Measurements from ENCODE around the gene BPIFB2. TPM values are rescaled to one million over a fixed set of nuclear protein-coding genes. Genes with fewer than 3 reads are reported as not detected.

The BPIFB2 gene
- polyA plus RNA-seq, 1 donor: not detected

DNA sequence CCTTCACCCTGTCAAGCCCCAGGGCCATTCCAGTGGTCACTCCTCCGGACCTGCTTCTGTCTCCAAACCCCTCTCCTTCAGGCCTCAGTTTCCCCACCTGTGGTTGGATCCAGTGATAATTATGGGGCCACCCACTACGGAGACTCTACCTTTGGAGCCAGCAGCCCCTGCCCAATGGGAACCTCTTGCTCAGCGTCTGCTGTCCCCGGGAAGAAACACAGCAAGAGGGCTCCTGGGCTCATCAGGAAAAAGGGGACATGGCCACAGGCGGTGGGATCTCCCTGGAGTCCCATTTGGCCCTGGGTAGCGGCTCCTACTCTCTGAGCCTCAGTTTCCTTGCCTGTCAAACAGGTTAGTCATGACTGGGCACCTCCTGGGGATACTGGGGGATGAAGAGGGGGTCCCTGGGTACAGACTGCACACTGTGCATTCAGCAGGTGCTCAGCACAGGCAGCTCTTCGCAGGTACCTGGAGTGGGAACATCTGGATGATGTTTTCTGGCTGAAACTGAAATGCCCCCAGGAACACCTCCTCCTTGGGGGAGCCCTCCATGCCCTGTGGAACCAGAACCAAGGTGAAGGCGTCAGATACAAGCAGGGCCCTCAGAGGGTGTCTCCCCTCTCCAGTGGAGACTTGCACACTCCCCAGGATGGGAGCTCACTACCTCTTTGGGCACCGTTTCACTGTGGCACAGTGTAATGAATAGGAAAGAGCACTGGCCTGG, 22.7 kb upstream of the BPIFB2 start:
- DNase-seq: no peak

- DNase-seq: no peak
Measured at GRCh38 chr20:32985596-32985995, 21.9 kb upstream of the BPIFB2 start.

DNA sequence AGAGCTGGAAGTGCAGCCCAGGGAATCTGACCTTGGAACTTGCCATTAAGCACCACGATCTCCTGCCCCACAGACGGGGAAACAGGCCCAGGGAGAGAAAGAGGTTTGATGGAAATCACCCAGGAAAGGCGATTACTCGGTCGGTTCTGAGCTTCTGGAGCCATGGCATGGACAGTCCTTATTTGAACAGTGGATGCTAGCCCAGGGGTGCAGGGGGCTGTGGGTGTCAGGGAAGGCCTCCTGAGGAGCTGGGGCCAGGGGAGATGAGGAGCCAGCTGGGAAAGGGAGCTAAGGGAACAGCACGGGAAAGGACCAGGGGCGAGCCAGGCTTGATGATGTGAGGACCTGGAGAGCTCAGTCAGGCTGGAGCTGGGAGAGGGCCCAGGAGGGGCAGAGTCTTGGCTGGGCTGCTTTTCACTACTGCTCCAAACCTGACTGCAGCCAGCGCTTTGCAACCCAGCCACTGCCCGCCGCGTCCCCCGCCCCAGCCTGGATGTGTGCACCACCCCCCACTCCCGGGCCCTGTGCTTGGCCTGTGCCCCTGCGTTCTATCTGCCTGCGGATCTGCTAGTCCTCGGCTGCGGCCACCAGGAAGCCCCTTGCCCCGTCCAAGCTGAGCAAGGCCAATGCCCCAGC, 21.1 kb upstream of the BPIFB2 start:
- no peak for DNase-seq

GRCh38 chr20:32987044-32987825, 20.3 kb upstream of the BPIFB2 start:
- no peak for DNase-seq

DNA sequence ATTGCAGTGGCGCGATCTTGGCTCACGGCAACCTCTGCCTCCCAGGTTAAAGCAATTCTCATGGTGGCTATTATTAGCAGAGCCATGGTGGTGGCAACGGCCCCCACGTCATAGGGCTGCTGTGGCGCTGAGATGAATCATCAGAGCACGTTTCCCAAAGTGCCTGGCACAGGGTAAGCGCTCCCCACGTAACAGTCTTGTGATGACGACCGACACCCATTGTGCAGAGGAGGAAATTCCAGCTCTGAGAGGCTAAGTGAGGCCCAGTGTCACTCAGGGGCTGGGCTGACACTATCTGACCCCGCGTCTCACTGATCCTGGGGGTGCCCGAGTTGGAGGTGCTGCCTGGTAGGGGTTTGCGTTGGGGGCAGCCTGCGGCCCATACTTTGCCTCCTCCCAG, 19.5 kb upstream of the BPIFB2 start:
- no peak for DNase-seq

- no peak for DNase-seq
Measured at GRCh38 chr20:32989507-32990283, 17.8 kb upstream of the BPIFB2 start.

- DNase-seq: no peak
Measured at GRCh38 chr20:32990426-32990825, 17.1 kb upstream of the BPIFB2 start.

DNA sequence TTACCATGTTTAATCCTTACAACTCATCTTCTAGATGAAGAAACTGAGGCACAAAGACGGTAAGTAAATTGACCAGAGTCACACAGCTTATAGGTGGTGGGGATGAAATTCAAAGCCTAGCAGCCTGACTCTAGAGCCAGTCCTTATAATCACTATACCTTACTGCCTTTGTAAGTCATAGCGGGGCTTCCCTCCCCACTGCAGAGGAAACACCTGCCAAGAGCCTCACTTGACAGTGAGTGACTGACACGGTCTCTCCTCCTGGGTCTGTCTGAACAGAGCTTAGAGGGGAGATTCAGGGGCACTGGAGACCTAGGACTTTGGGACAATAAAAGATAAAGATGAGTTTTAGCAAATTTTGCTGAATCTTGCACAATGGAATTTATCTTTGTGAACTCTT, 16.1 kb upstream of the BPIFB2 start:
- no peak for DNase-seq

DNA sequence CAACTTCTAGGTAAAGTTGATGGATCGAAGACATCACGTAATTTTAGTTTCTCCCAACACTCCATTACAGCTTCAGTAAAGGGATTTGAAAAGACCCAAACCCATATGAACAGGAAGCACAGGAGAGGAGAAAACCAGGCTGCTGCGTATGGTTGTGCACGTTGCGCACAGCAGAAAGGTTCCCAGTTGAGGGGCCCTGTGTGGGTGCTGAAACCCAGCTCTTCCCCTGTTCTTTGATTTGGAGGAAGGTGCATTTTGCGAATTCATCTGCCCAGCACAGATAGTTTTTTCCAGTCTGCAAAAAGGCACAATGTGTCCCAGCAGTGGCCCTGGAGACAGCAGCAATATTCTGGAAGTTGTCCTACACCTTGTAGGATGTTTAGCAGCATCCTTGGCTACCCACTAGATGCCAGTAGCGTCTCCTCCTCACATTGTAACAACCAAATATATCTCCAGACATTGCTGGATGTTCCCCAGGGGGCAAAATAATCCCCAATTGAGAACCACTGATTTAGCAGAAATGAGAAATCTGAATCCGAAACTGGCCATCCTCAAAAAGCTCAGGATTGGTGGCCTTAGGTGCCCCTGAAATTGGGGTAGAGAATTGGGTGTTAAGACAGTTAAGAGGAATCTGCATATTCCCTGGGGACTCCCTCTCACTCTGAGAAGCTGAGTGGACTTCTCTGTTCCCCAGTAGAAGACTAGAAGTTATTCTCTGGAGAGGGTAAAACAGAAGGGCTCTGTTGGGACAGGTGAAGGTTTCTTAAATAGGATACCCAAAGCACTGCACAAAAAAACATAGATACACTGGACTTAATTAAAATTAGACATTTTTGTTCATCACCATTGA, 15.5 kb upstream of the BPIFB2 start:
- DNase-seq: no peak

DNA sequence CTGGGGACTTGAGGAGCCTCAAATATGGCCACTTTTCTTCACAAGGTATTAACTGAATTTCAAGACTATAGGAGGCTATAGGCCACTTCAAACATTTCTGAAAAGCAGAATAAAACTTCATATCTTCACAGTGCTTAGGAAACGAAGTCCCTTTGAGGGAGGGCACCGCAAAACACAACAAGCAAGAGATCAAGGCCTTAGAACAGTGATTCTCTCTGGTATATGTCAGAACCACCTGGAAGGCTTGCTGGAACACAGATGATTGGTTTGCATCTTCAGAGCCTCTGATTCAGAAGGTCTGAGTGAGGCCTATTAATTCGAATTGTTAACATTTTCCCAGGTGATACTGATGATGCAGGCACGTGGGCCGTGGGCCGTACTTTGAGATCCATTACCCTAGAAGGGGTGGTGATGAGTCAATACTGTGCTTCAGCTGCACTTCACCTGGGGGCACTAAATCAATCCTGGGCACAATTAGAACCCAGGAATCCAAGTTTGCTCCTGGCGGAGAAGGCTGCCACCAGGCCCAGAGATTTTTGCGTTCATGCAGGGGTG, 13.9 kb upstream of the BPIFB2 start:
- no peak for DNase-seq

- no peak for DNase-seq
Measured at GRCh38 chr20:32995802-32996201, 11.7 kb upstream of the BPIFB2 start.

DNA sequence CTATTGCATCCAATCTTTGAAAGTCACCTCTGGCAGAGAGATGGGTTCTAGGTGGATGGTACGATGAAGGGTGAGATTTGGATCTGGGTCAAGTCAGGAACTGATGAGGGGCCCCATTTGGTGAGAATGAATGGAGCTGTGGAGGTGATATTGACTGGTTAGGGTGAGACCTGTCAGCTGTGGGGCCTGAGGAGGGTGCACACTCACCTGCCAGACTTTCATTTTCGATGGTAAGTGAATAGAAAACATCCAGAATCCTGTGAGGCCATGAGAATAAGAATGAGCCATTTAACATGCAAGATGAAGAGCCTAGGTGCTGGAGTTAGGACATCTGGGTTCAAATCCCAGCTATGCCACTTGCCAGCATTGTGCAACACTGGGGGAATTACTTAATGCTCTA, 10.1 kb upstream of the BPIFB2 start:
- DNase-seq: no peak

GRCh38 chr20:32999603-33000250, 7.8 kb upstream of the BPIFB2 start:
- DNase-seq: no peak

DNA sequence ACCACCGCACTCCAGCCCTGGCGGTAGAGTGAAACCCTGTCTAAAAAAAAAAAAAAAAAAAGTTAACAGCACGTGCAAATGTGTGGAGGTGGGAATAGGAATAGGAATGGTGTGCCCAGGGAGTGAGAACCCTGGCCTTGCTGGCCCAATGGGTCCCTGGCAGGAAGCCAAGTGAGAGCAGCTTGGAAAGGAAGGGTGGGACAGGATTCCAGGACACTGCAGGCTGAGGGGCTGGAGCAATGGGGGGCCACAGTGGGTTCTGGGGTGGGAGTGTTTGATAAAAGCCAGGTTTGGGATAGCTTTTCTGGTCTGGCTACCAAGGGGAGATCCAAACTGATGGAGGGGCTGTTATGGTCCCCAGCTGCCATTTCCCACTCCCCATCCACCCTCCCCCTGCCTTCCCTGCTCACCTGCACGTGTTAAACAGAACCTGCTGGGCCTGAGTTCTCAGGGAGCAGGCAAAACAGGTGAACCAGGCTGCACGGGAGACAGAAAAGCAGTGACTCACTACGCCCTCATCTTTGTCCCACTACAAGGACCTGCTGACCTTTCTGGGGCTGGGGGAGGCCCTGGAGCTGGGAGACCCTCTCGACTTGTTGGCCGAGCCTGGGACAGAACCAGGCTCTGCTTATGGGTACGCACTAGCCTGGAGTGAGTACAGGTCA, 6.6 kb upstream of the BPIFB2 start:
- no peak for DNase-seq

- DNase-seq: no peak
Measured at GRCh38 chr20:33002087-33002808, 5.3 kb upstream of the BPIFB2 start.

GRCh38 chr20:33004141-33004751, 3.3 kb upstream of the BPIFB2 start, which contains the start of gene SUN5:
Gene SUN5 (minus strand): TSS chr20:33004433. CDS start chr20:33004340, 93 bp downstream.
- DNase-seq: no peak

DNA sequence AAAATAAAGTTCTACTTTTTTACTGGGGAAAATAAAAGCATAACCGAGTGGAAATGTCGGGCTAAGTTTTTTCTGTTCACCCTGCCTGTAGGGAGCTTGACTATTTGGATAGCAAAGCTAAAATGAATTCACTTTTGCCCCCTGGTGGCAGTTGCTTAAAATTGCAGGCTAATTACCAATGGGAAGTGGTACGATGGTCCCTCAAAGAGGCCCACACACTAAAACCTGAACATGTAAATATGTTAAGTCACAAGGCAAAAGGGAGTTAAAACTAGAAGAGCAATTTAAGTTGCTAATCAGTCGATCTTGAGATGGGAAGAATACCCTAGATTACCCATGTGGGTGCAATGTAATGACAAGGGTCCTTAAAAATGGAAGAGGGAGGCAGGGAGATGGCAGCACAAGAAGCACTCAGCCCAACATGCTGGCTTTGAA, 2.4 kb upstream of the BPIFB2 start:
- DNase-seq: no peak

DNA sequence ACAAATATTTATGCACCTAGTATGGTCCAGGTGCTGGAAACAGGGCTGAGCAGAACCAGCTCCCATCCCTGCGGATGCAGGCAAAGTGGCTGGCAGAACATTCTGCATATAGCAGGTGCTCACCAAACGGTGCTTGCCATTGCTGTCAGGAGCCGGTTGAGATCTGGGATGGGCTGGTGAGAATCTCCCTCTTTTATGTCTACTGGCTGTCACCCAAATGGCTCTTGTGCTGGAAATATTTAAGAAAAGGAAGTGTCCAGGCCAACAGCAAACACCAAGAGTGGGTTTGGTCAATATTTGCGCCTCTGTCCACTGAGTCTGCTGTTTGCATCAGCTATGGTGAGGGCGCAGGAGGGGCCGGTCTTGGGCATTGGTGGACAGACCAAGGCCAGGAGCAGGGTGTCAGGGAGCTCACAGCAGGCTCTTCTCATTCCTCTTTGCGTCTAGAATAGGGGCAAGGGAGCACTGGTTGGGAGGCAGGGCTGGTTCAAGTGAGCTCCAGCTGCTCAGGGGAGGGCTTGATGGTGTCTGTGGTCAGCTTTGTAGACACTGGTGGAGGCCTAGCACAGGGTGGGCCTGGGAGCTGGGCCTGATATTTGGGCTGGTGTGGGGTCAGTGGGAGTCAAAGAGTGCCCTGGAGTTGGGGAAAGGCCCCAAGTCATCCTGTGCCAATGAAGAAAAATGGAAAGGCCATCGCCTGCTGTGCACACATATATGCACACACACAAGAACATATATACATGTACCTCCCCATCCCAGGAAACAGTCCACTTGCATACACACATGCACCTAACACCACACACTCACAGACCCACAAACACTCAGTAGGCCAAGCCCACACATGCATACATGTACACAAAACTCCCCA, 1.4 kb upstream of the BPIFB2 start:
- DNase-seq: no peak

Measured in left kidney (tissue), 2 donors.